HG02885 (cell line): ENCODE measurements around the gene SLC45A1.
"Not testable (repeated sequence)": the region's sequence is repeated elsewhere in the genome, so short reads cannot be mapped to it uniquely, and the experiment has no call there.

Source experiments
- ATAC-seq: cut with Tn5 transposase; IDR thresholded peaks from one replicate; pipeline ENCODE4 v1.9.1; 2021; ENCODE audit warnings: mild to moderate bottlenecking; ENCODE audit not compliant: unreplicated experiment, poor library complexity

SLC45A1 gene

DNA sequence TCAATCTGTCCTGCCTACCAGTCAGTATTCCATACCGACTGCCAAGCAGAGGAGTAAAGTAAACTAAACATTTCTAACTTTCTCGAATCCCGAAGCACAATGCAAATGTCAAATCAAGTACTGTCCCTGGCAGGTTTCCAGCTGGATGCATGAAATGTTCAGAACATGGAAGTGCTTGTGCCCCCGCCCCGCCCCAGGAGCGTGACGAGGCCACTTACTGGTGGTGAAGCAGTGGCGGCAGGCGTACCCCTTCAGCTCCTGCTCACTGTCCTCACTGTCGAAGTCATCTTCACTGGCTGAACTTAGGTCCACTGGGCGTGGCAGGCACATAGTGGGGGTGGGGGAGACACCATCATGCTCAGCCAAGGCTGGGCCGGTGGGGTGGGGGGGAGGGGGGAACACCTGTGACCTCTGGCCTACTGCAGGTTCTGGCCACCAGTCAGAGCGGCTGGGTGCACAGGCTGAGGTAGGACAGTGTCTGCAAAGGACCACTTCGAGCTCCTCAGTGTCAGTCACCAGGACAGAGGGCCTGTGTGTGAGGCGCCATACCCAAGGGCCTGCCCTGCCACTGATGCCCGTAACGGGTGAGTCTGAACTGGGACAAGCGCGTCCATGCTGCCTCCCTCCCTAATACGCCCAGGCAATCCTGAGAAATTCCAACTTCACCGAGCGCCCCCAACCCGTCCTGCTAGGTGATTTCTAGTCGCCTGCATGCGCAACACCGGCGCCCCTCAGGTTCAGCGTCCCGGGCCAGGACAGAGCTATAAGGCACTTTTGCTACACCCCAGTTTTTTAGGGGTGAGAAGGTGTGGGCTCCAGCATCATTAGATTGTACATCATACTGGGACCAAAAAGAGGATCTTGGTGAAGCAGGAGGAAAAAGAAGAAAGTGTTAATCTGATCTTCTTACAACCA is 46.9 kb downstream of the SLC45A1 start:
- ATAC-seq, result no peak

- ATAC-seq, result no peak
Measured at GRCh38 chr1:8365661-8366362, 47.9 kb downstream of the SLC45A1 start.

DNA sequence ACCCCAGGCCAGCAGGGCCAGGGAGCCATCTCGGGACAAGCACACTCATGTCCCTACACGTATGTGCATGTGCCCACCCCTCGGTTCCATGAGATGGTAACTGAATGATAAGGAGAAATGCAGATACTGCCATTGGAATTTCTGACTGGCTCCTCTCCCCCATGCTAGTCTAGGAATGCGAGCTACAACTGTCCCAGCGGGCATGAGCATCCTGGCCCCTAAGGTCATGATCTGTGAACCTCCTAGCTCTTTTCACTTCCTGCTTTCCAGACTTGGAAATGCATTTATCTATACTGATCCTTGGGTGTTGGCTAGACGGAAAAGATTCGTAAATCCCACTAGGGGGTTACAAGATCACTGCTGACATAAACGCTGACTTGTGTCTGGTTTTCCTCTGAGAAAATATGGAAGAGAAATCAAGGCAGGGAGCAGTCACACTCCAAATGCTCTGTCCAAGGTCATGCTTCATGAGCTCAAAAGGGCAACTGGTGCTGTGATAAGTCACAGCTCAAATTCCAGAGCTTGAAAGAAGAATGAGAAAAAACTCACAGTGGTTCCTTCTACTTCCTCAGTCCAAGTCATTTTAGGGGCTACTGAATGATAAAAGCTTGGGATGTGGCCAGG is 49.8 kb downstream of the SLC45A1 start:
- ATAC-seq, result no peak

- ATAC-seq, result no peak
Measured at GRCh38 chr1:8368956-8369639, 51.2 kb downstream of the SLC45A1 start.

DNA sequence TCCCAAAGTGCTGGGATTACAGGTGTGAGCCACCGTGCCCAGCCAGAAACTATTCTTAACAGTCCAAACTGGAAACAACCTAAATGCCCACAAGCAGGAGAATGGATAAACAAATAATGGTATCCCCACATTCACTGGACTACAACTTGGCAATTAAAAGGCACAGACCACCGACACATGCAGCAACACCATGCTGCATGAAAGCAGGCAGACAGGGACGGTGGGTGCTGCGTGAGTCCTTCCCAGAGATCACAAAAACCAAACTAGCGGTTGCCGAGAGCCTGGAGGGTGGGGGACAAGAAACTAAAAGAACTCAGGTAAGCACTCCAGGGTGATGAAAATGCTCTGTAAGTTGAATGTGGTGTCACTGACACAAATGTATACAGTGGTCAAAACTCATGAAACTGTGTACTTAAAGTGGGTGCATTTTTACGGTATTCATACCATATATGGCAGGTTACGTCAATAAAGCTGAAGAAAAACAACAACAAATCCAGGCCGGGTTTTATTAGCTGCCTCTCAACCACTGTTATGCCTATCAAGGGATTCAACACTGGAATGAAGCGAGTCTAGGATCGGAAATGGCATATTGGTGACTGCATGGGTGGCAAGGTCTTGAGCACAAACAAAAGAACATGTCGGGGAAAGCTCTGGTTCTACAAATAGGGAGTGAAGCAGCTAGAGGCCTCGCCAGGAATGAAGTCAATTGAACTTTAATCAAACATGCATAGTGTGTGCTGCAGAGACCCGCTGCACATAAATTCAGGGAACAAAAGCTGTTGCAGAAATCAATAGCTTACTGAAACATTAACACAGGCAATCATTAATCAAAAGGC is 52.4 kb downstream of the SLC45A1 start:
- ATAC-seq, result no peak

GRCh38 chr1:8370905-8371315 is 53.0 kb downstream of the SLC45A1 start:
- ATAC-seq, result no peak

DNA sequence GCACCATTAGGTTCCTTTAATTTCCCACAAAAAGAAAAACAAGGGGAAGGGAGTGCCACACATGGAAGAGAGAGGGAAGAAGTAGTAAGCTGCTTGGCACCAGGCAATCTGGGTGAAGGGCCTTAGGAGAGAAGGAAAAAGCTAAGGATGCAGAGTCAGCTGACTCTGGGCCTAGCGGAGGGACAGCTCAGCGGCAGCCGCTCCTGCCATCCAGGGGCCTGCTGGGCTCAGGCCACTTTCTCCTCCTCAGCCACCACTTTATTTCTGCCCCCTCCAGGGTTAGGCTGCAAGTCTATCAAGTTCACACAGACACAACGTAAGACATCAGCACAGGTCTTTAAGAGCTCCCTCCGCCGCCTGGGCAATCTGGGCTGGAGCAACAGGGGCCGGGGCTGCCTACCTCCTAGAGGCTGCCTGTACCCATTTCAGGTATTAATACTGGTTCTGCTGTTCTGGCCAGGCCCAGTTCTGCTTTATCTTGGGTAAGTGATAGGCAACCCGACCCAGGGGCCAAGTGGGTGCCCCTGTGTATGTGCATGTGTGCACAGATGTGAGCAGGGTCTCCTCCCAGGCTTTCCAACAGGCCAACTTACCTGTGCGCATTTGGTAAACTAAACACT is 53.6 kb downstream of the SLC45A1 start:
- no peak for ATAC-seq

DNA sequence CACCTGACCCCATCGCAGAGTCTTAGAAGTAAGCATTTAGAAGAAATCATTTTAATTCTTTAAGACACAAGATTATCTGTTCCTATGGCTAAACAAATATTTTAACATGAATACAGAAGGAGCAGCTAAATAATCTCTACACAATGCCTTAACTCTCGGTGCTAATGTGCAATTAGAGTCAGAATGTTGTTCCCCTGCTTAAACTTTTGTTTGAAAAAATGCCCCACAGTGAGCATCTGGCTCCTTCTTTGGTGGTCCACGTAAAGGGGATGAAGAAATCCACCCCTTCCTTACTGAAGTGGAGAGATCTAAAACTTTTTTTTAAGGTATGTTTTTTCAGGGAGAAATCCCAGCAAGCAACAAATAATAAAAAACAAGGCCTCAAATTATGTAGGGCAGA is 55.2 kb downstream of the SLC45A1 start:
- ATAC-seq, result no peak

GRCh38 chr1:8373581-8374241 is 55.8 kb downstream of the SLC45A1 start:
- ATAC-seq, result no peak

GRCh38 chr1:8374356-8374755 is 56.4 kb downstream of the SLC45A1 start:
- ATAC-seq, result no peak

GRCh38 chr1:8374812-8375211 is 56.9 kb downstream of the SLC45A1 start:
- no peak for ATAC-seq

GRCh38 chr1:8376358-8376840 is 58.5 kb downstream of the SLC45A1 start:
- no peak for ATAC-seq

DNA sequence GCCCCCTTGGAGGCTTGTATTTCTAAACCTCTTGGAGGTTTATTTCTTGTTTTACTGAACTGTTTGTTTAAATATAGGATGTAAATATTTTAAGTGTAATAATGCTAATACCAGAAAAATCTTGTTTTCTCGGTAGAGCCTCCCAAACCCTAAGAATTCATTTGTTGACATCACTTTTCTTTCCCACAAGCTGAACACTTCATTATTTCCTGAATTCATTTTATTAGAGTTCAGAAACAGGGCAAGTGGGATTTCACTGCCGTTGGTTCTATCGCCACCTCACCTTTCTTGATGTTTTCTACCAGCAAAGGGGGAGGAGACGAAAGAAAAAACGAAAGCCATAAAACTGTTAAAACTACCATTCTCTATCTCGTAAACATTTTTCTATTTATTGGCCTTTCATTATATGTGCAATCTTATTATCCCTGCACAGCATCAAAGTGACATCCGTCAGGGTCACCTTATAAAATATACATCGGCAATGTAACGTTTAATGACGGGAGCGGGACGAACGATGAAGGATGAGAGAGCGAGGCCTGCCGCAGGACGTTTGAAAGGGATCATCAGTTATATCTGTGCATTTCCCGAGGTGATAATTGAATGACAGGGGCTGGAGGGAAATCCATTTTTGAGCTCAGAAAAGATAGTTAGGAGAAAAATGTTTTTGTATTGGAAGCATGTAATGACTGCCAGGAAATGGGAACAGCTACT is 59.5 kb downstream of the SLC45A1 start:
- no peak for ATAC-seq

DNA sequence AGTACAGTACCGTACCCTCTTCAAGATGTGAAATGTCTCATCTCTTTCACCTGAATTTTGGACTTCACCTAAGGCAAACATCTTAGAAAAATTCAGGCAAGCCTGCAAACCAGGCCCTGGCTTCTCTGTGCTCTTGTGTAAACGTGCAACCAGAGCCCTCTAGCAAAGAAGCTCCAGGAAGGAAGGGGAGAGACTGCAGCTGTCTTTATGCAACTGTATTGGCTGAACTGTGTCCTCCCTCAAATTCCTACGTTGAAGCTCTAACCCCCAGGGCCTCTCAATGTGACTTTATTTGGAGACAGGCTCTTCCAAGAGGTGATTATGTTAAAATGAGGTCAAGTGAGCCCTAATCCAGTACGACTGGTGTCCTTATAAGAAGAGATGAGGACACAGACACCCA is 60.3 kb downstream of the SLC45A1 start:
- no peak for ATAC-seq

DNA sequence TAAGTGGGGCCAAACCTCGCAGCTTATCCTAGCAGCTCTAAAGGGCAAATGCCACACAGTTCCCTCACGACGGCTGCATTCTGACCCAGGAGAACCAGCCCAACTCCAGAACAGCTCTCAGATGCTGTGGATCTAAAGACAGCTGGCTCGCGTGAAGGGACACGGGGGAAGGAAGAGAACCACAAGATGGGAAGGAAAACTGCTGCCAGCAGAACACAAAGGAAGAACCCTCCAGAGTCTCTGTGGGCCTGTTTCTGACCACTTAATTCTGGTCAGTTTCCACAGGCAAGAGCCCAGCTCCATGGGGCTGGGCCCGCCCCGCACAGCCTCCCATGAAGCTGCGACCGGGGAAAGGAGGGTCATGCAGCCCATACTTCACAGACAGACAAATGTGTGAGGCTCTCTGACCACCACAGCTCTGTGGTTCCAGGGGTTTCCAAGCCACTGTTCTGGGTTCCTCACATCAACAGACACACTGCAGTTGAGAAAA is 61.1 kb downstream of the SLC45A1 start:
- ATAC-seq, result no peak

GRCh38 chr1:8379513-8380186 is 61.7 kb downstream of the SLC45A1 start:
- no peak for ATAC-seq

DNA sequence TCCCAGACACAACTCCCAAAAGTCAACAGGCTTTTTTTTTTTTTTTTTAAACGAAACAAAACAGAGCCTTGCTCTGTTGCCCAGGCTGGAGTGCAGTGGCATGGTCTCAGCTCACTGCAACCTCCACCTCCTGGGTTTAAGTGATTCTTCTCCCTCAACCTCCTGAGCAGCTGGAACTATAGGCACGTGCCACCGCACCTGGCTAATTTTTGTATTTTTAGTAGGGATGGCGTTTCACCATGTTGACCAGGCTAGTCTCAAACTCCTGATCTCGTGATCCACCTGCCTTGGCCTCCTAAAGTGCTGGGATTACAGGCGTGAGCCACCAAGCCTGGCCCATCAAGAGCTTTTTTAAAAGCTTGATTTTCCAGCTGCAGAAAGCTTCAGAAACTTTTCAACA is 62.4 kb downstream of the SLC45A1 start:
- ATAC-seq, result not testable (repeated sequence)
